Left ventricle myocardium inferior (tissue), 1 donor: ENCODE measurements around the gene PER2. TPM values are rescaled to one million over a fixed set of nuclear protein-coding genes. Genes with fewer than 3 reads are reported as not detected.

Experiments used
- DNase-seq: peaks from one replicate; pipeline ENCODE4 v3.0.0-alpha.2; 2020
- H3K27ac ChIP-seq: fragments of 200-600 bp; replicated peaks from 2 replicates; pipeline ENCODE4 v1.8.0; 2021
- H3K27me3 ChIP-seq: fragments of 200-600 bp; 2 replicates; pipeline ENCODE4 v1.8.0; 2021; ENCODE audit warnings: low read depth
- H3K36me3 ChIP-seq: fragments of 200-600 bp; 2 replicates; pipeline ENCODE4 v1.8.0; 2021
- H3K4me1 ChIP-seq: fragments of 200-600 bp; 2 replicates; pipeline ENCODE4 v1.8.0; 2021
- H3K4me3 ChIP-seq: fragments of 200-600 bp; 2 replicates; pipeline ENCODE4 v1.8.0; 2021; ENCODE audit warnings: mild to moderate bottlenecking, moderate library complexity
- H3K9me3 ChIP-seq: fragments of 200-600 bp; replicated peaks from 2 replicates; pipeline ENCODE4 v1.8.0; 2021
- intact Hi-C: fragments of 100-400 bp; cut with micrococcal nuclease; formaldehyde crosslinking; loops from one replicate; pipeline ENCODE4 v1.11.0; 2022
- total RNA-seq: library from RNA; stranded (reverse); fragmentation: NEBNext Ultra II Directional; extraction: Animal tissue kit (Norgen Biotek cat#: 25700); gene quantifications from one replicate; pipeline ENCODE4 v1.2.1, GENCODE V29; 2021
- TF ChIP-seq, protein P1 (sequence below): fragments of 200-600 bp; IDR thresholded peaks from 2 replicates; pipeline ENCODE4 v1.8.0; 2021; ENCODE audit warnings: antibody characterized with exemption, mild to moderate bottlenecking, borderline replicate concordance
- donor health status: DM: no; HTN: yes; CAD: no; lungs with severe emphysema.

The PER2 gene
- total RNA-seq, 1 donor from 2014 or later, result 3.4 TPM

DNA sequence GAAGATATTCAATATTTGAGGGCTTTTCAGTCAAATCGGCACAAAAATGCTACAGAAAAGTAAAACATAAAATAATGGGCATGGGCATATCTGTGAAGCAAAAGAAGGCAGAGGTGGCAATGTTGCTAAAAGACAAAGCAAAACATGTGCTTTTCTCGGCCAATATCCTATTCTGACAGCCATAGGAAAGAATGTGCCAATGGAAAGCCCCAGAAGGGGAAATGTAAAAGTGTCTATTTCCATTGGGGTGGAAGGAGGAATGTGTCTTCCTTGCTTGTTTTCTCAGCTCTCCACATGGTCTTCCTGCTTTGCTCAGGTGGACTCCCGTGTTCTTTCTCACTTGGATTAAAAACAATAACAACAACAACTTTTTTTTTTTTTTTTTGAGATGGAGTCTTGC lies 13.7 kb upstream of the PER2 start:
- Histone ChIP-seq H3K27ac (no peak overlapping the region), H3K4me3 (no peak overlapping the region), H3K4me1 (no peaks in the 10 kb centered on the region), H3K36me3 (no peaks in the 10 kb centered on the region), H3K27me3 (no peaks in the 10 kb centered on the region), H3K9me3 (no peaks in the 10 kb centered on the region)
- TF ChIP-seq, protein P1, sequence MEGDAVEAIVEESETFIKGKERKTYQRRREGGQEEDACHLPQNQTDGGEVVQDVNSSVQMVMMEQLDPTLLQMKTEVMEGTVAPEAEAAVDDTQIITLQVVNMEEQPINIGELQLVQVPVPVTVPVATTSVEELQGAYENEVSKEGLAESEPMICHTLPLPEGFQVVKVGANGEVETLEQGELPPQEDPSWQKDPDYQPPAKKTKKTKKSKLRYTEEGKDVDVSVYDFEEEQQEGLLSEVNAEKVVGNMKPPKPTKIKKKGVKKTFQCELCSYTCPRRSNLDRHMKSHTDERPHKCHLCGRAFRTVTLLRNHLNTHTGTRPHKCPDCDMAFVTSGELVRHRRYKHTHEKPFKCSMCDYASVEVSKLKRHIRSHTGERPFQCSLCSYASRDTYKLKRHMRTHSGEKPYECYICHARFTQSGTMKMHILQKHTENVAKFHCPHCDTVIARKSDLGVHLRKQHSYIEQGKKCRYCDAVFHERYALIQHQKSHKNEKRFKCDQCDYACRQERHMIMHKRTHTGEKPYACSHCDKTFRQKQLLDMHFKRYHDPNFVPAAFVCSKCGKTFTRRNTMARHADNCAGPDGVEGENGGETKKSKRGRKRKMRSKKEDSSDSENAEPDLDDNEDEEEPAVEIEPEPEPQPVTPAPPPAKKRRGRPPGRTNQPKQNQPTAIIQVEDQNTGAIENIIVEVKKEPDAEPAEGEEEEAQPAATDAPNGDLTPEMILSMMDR, result no peak
- no peak for DNase-seq
- intact Hi-C loops, result no loop called here

DNA sequence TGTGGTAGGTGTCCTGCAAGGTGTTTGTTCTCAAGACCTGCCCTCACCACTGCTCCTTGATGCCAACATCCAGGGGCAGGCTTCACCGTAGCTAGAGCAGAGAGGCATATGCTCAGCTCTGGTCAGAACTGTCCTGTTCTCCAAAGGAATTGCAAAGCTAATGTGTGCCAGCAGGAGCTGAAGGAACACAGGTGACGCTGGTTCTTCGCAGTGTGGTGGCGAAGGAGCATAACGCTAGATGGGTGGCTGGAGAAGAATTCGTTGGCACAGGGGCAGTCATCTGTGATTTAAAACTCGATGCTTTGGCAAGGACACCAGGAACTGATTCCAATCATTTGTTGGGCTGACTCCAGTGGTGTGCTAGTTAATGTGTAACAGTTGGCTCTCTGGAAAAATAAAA lies 11.4 kb upstream of the PER2 start:
- no peak overlapping the region for H3K27ac ChIP-seq
- no peaks in the 10 kb centered on the region for H3K36me3 ChIP-seq
- H3K4me3 ChIP-seq, result no peak overlapping the region
- DNase-seq, result no peak
- intact Hi-C loops, result no loop called here
- H3K9me3 ChIP-seq, result no peaks in the 10 kb centered on the region
- TF ChIP-seq, protein P1, result no peak
- H3K4me1 ChIP-seq, result no peaks in the 10 kb centered on the region
- H3K27me3 ChIP-seq, result peaks cover 5% of the 10 kb centered on the region

DNA sequence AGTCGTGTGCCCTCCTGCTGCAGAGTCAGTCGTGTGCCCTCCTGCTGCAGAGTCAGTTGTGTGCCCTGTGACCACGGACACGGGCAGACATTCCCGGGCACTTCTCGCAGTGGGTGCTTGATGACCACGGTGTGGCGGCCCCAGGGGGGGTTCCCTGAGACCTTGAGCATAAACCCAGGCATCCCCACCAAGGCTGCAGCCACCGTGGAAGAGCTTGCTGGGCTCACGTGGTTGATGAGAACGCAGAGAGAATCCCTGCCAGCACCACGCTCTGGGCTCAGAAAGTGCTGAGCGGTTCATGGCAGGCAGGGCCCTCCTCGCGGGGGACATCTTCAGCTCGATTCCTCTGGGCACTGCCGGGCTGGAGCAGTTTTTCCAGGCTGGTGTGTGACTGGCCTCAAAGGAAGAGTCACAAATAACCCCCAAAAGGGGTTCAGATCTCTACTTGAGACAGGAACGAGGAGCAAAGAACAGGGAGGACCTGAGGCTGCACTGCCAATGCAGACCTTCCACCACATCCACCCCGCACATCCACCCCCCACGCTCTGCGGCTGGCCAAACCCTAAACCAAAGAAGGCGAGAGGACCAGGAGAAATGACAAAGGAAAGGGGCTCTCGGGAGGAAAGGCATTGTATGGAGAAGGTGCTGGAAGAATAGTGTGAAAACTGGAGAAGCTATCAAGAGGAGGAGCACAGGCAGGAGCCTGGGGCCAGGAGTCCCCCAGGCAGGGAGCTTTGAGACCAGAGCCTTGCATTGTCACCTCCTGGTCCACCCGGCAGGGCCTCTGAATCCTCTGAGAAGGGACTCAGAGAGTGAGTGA lies 8.4 kb upstream of the PER2 start:
- H3K4me1 ChIP-seq, result no peaks in the 10 kb centered on the region
- no peak overlapping the region for H3K4me3 ChIP-seq
- no peaks in the 10 kb centered on the region for H3K9me3 ChIP-seq
- peaks cover 5% of the 10 kb centered on the region for H3K27me3 ChIP-seq
- intact Hi-C loops, result no loop called here
- DNase-seq, result no peak
- TF ChIP-seq, protein P1, result no peak
- no peak overlapping the region for H3K27ac ChIP-seq
- H3K36me3 ChIP-seq, result no peaks in the 10 kb centered on the region

DNA sequence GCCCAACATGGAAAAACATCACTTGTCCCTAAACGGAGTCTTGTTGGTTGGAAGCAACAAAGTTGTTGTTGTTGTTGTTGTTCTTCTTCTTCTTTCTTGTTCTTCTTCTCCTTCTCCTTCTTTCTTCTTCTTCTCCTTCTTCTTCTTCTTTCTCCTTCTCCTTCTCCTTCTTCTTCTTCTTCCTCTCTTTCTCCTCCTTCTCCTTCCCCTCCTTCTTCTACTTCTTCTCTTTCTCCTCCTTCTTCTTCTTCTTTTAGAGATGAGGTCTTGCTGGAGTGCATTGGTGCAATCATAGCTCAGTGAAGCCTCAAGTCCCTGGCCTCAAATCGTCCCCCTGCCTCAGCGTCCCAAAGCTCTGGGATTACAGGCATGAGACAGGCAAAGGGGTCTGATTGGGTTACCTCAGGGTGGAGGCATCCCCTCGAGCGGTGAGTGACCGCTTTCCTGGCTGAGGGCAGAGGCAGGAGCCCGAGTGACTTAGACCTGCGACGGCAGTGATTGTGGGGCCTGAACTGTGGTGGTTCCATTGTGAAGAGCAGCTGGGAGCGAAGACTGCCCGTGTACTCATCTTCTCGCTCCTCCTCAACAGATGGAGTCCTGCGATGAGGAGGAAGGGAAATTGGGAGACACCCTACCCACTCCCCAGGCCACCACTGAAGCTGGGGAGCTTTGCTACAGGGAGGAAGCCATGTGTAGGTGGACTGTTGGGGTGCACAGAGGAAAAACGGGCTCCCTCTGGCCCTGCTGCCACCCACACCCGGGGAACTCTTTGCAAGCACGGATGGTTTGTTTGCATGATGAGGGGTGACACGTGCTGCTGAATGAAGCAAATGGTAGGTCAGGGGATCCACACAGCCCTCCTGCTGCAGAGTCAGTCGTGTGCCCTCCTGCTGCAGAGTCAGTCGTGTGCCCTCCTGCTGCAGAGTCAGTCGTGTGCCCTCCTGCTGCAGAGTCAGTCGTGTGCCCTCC lies 7.0 kb upstream of the PER2 start:
- Histone ChIP-seq H3K4me3 (no peak overlapping the region), H3K27ac (no peak overlapping the region), H3K4me1 (peaks cover 6% of the 10 kb centered on the region), H3K27me3 (peaks cover 5% of the 10 kb centered on the region), H3K9me3 (no peaks in the 10 kb centered on the region), H3K36me3 (no peaks in the 10 kb centered on the region)
- DNase-seq, result no peak
- intact Hi-C loops, result no loop called here
- TF ChIP-seq, protein P1, result no peak

DNA sequence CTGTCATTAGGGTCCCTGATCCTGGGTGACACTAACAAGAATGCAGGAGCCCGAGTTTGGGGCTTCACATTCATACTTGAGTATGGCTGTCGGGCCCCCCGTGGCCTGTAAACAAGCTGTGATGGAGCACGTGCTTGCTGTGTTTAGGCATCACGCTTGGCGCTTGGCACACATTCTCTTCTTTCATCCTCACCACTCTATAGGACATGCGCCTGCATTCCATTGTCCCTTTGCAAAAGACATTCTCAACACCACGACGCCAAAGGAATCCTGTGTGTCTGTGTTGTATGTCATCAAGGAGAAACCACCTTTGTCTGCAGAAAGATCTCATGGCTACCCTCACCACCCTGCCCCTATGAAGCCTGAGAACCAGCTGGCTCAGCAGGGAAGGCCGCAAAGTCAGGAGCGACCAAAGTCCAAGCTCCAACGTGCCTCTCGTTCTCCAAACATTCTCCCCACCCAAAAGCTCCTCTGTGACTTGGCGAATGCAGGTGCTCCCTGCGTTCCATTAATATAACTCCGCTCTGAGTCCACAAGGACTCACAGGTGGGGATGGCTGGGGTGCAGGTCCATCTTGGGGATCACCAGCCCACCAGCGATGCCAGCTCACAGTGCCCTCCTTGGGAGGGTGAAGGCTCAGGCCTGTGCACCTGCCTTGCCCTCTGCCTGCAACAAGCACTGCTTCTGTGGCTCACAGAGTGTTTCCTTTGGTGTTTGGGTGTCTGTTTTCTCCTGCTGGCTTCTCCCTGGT lies 6.2 kb upstream of the PER2 start:
- no peak overlapping the region for H3K4me3 ChIP-seq
- H3K27me3 ChIP-seq, result peaks cover 5% of the 10 kb centered on the region
- peaks cover 15% of the 10 kb centered on the region for H3K4me1 ChIP-seq
- no peak overlapping the region for H3K27ac ChIP-seq
- DNase-seq, result no peak
- intact Hi-C loops, result no loop called here
- TF ChIP-seq, protein P1, result no peak
- no peaks in the 10 kb centered on the region for H3K36me3 ChIP-seq
- H3K9me3 ChIP-seq, result no peaks in the 10 kb centered on the region
